GM21619 (cell line): ENCODE results near the gene RPN1.
"Not testable (repeated sequence)": the region's sequence is repeated elsewhere in the genome, so short reads cannot be mapped to it uniquely, and the experiment has no call there.

Source experiments
- ATAC-seq: cut with Tn5 transposase; IDR thresholded peaks from one replicate; pipeline ENCODE4 v1.9.1; 2021; ENCODE audit not compliant: unreplicated experiment

The RPN1 gene

GRCh38 chr3:128613083-128613829 lies 37.4 kb downstream of the RPN1 start:
- ATAC-seq: no peak

DNA sequence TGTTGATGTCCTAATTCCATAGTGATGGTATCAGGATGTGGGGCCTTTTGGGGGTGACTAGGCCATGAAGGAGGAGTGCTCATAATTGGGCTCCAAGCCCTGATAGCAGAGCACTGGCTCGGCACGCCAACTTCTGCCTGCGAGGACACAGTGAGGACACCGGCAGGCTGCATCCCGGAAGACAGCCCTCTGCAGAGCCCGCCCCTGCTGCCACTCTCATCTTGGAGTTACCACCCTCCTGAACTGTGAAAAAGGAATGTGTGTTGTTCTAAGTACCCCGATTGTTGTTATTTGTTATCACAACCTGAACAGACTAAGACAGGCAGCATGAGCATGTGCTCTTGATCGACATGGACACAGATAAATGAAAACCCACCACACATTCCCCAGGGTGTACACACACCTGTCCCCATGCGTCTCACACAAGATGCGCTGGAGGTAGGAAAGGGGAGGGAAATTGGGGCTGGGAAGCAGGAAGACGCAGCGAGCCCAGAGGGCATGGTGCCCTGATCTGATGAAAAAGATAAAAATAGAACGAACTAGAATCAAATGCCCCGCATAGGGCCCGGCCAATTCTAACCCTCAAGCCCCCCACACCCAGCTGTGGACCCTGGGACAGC lies 40.1 kb downstream of the RPN1 start:
- ATAC-seq: no peak

DNA sequence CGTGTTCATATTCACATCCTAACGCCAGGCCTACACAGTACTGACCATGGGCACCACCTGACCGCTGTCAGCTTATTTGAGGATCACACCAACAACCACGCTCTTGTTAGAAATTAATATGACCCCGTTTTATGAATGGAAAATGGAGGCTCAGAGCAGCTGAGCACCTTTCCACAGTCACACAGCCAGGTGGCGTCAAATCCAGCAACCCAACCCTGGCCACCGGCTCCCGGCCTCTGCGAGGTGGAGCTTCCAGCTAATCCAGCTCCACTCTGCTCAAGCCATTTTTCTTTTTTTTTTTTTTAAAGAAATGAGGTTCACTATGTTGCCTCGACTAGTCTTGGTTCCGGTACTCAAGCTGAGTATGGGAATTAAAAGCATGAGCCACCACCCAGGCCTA lies 41.3 kb downstream of the RPN1 start:
- ATAC-seq: no peak

DNA sequence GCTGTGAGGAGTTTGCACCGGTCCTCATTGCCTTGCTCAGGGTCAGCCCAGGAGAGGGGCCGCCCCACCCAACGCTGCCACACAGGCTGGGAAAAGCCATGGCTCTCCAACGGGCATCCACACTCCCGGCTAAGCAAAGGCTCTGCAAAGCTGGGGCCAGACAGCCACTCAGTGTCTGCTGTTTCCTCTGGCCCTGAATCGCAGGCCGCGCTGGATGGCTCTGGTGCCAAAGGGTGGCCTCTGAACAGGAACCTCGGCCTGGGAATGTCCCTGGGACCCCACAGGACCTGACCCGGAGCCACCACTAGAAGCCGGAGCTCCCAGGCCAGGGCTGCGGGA lies 42.9 kb downstream of the RPN1 start:
- ATAC-seq: no peak

- no peak for ATAC-seq
Observed at GRCh38 chr3:128606094-128606493, 44.5 kb downstream of the RPN1 start.

DNA sequence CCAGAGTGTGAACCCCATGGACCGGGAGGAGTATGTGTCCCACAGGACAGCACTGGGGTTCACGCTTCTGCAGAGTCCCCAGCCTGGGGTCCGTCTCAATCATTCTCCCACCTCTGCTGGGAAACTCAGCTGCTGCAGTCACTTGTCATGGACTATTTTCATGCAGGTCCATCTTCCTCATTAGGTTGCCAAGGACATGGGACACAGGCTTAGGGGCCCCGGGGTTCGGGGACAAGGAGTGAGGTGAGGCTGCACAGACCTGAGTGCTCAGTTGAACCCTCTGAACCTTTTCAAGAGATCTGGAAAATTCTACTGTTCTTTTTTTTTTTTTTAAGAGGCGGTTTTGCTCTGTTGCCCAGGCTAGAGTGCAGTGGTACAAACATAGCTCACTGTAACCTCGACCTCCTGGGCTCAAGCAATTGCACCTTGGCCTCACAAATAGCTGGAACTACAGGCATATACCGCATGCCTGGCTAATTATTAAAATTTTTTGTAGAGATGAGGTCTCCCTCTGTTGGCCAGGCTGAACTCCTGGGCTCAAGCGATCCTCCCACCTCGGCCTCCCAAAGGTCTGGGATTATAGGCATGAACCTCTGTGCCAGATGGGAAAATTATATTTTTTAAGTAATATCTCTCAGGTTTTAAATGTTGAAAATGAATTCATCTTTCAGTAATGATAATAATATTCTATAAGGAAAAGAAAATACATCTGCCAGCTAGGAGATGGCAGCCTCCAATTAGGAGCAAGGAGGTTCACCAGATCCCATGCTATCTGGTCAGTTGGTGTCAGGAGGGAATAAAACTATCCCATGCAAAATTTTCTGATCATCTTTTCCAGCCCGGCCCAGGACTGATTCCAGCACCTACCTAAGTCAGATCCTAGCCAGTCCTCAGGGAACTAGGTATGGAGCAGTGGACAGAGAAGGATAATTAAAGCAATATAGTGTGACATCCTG lies 45.2 kb downstream of the RPN1 start:
- no peak for ATAC-seq

- no peak for ATAC-seq
Observed at GRCh38 chr3:128603811-128604775, 46.5 kb downstream of the RPN1 start.

DNA sequence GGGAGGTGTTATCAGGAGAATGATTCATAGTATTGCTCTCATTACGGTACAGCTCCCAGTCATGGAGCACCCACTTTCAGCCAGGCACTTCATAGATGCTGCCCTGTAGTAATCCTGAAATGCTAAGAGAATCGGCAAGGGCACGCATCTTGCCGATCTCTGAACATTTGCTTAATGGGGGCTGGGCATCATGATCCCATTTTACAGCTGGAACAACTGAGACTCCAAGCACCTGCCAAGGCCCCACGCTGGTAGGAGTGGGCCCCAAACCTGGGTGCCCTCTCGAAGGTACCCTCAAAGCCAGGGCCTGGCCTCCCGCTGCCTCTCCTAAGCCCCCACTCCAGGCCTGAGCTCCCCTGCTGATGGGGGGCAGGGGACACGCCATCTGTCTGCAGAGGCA lies 47.3 kb downstream of the RPN1 start:
- ATAC-seq: no peak

GRCh38 chr3:128598884-128599664 lies 51.5 kb downstream of the RPN1 start:
- no peak for ATAC-seq

GRCh38 chr3:128597900-128598299 lies 52.7 kb downstream of the RPN1 start:
- ATAC-seq: no peak

DNA sequence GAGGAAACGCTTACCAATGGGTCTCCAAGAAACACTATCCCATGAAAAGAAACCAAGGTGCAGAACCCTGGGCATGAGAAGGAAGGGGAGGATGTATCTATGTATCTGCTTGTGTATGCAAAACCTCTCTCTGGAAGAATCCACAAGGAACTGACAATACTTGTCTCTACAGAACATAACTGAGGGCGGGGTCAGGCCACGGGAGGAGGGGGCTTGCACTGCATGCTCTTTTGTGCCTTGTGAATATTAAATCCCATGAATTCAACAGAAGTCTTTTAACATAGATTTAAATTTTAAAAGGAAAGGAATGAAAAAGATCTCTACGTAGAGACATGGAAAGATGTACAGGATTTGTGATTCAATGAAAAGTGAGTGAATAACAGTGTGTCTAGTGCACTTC lies 57.8 kb downstream of the RPN1 start:
- no peak for ATAC-seq

DNA sequence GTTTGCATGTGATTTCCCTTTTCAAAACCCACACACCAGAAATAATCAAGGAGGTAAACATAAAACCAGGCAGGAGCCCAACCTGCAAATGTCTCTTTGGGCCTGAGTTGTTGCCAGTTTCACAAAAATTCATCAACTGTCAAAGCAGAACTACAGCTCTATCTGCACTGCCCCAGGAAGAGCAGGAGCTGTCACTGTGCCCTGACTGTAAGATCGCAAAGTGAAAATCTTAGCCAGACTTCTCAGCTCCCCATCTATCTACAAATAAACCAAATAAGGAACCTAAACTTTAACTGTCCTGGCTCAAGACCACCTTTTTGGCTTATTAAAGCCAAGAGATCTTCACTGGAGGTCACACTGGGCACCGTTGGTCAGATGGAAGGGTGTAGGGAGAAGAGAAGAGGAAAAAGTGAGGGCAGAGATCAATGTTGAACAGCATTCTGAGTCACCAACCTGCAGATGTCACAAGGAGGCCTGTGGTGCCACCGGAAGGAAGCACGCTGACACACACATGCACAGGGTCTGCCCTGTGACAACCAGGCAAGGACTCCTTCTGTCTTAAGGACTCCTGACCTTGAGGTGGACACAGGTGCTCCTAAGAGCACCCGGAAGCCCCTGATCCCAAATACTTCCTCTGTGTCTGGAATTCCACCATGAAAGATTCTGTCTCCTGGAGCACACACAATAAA lies 58.7 kb downstream of the RPN1 start:
- no peak for ATAC-seq

GRCh38 chr3:128590948-128591347 lies 59.7 kb downstream of the RPN1 start:
- ATAC-seq: no peak

GRCh38 chr3:128589985-128590384 lies 60.6 kb downstream of the RPN1 start:
- not testable (repeated sequence) for ATAC-seq

GRCh38 chr3:128588147-128588546 lies 62.5 kb downstream of the RPN1 start:
- no peak for ATAC-seq

DNA sequence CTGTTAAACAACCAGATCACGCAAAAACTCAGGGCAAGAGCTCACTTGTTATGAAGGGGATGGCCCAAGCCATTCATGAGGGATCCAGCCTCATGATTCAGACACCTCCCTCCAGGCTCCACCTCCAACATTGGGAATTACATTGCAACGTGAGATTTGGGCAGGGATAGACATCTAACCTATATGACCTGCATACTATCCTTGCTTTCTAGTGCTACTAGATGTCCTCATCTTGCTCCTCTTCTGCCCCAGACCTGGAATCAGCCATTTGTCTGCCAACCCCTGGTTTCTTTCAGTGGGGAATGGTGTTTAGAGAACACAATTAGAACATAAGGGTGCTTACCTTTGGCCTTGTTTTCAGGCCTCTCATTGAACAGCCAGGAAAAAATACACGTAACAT lies 63.2 kb downstream of the RPN1 start:
- no peak for ATAC-seq

DNA sequence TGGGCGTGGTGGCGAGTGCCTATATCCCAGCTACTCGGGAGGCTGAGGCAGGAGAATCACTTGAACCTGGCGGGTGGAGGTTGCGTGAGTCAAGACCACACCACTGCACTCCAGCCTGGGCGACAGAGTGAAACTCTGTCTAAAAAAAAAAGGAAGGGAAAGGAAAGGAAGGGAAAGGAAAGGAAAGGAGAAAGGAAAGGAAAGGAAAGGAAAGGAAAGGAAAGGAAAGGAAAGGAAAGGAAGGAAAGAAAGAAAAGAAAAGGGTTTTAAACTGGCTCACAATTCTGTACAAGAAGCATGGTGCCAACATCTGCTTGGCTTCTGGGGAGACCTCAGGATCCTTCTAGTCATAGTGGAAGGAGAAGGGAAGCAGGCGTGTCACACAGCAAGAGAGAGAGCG lies 63.7 kb downstream of the RPN1 start:
- not testable (repeated sequence) for ATAC-seq

DNA sequence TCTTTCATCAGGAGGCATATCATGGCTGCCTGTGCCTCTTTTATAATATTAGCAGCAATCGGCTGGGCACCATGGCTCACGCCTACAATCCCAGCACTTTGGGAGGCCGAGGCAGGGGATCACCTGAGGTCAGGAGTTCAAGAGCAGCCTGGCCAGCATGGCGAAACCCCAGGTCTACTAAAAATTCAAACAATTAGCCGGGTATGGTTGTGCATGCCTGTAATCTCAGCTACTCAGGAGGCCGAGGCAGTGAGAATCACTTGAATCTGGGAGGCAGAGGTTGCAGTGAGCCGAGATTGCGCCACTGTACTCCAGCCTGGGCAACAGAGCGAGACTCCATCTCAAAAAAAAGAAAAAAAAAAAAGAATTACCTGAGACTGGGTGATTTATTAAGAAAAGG lies 64.2 kb downstream of the RPN1 start:
- ATAC-seq: not testable (repeated sequence)

GRCh38 chr3:128585974-128586373 lies 64.6 kb downstream of the RPN1 start:
- no peak for ATAC-seq
